Measurements from ENCODE around the gene ANKRD34A. TPM values are rescaled to one million over a fixed set of nuclear protein-coding genes. Genes with fewer than 3 reads are reported as not detected.

Gene ANKRD34A
- total and polyA plus RNA-seq, 2 of the 8 experiments (the other 6 are each of a cell fraction or from before 2014, with no cell fraction given) = 0.15 to 0.20 TPM

DNA sequence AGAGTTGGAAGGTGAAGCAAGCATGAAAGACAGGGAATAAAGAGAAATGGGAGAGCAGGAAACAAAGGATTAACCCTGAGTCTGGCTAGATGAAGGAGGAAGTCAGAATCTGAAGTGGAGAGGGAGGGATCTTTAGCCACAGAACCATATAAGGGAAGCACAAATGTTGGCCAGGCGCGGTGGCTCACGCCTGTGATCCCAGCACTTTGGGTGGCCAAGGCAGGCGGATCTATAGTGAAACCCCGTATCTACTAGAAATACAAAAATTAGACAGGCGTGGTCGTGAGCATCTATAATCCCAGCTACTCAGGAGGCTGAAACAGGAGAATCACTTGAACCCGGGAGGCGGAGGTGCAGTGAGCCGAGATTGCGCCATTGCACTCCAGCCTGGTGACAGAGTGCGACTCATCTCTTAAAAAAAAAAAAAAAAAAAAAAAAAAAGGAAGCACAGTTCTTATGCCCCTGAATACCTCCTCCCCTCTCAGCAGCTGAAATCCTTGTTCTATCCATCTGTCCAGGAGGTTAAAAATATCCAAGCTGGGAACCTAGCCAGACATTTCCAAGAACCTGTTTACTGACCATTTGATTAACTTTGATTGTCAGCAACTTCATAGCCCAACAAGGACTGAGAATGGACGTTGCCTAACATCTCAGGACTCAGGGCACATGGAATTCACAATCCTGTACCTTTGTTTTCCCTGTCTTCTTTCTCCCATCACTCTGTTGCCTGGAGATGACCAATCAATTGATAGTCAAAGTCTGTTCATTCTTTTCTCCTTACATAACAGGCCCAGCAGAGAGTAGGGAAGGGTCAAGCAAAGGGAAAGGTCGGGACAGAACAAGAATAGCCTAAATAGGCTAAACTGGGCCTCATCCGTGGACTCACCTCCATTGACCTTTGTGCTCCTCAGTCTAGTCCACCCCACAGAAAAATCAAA, 21.4 kb upstream of the ANKRD34A start:
- no peak for DNase-seq (ENCODE audit: low read depth in 1 of 2, low spot score in 2 of 2)
- no peak overlapping the region for H3K18ac ChIP-seq (ENCODE audit: extremely low read depth, low read length)
- no peaks in the 10 kb centered on the region for H4K20me1 ChIP-seq (replicated peaks in 1 of 2; ENCODE audit: control insufficient read depth in 1 of 2, insufficient read depth in 2 of 2, low read length in 2 of 2)
- H3K79me2 ChIP-seq (ENCODE audit: control insufficient read depth in 1 of 2, insufficient read depth in 2 of 2, low read length in 2 of 2) = no peaks in the 10 kb centered on the region
- no peak overlapping the region for H3K56ac ChIP-seq (replicated peaks; ENCODE audit: insufficient read length, low read depth, low read length)
- no peaks in the 10 kb centered on the region for H3K9me3 ChIP-seq (ENCODE audit: insufficient read depth in 2 of 2, low read depth in 1 of 2, low read length in 1 of 2)
- H4K8ac ChIP-seq (ENCODE audit: extremely low read depth, insufficient read depth, low read length) = no peak overlapping the region
- H3K4ac ChIP-seq (replicated peaks; ENCODE audit: insufficient read length, low read depth, low read length) = no peak overlapping the region
- no peaks in the 10 kb centered on the region for H3K27me3 ChIP-seq (replicated peaks in 1 of 4; ENCODE audit: control insufficient read depth in 3 of 4, extremely low read depth in 1 of 4, insufficient read depth in 3 of 4, low read length in 3 of 4)
- H3K4me3 ChIP-seq (ENCODE audit: extremely low read depth in 1 of 4, insufficient read depth in 2 of 4, low read depth in 3 of 4, low read length in 4 of 4) = no peak overlapping the region
- no peak overlapping the region for H3K4me2 ChIP-seq (ENCODE audit: insufficient read depth in 1 of 2, low read depth in 2 of 2, low read length in 2 of 2)
- POLR2A ChIA-PET (ENCODE audit: partially characterized antibody) = interaction anchor here (0.6 to 13.7 kb wide), 3 partner anchors 7 to 59 kb away, joined by 3 to 218 read pairs (median 6); partner anchors contain the start of genes RBM8A and TXNIP
- no peaks in the 10 kb centered on the region for H3K36me3 ChIP-seq (ENCODE audit: control insufficient read depth in 2 of 4, insufficient read depth in 4 of 4, low read length in 3 of 4)
- H2AK5ac ChIP-seq (ENCODE audit: low read depth, low read length) = no peak overlapping the region
- 86% methylated on average over 15 of the region's 15 CpGs; no CpG with 5 or more reads in 1 of the 2 experiments for WGBS, 2 experiments (ENCODE audit: extremely low coverage in 1 of 2, insufficient coverage in 1 of 2, insufficient read length in 1 of 2, insufficient replicate concordance in 2 of 2, low coverage in 1 of 2, low lambda C conversion rate in 2 of 2, missing lambda C conversion rate in 1 of 2)
- peak overlapping the region; percentile 89 for H2AFZ ChIP-seq (ENCODE audit: low read length)
- H2BK12ac ChIP-seq (ENCODE audit: low read depth, low read length) = 0 out of 2 replicates have a peak overlapping the region, but pooled peaks have one; percentile 72
- CTCF ChIA-PET (ENCODE audit: partially characterized antibody) = interaction anchor here (0.7 to 12.6 kb wide), 5 partner anchors 7 to 102 kb away, joined by 3 to 93 read pairs (median 5); no protein-coding TSS in a partner anchor
- H3K23me2 ChIP-seq (ENCODE audit: low read depth, low read length) = no peaks in the 10 kb centered on the region
- peaks cover 0 to 6% (median 3%) of the 10 kb centered on the region in 4 experiments; a peak in 6 of 7 replicates for H3K4me1 ChIP-seq (replicated peaks in 1 of 4; ENCODE audit: control insufficient read depth in 3 of 4, insufficient read depth in 4 of 4, low read length in 3 of 4)
- H3K23ac ChIP-seq (ENCODE audit: insufficient read length) = no peak overlapping the region
- H4K5ac ChIP-seq (ENCODE audit: insufficient read length, low read depth, low read length) = no peak overlapping the region
- H3K9ac ChIP-seq (replicated peaks in 1 of 4; ENCODE audit: extremely low read depth in 1 of 4, low read depth in 3 of 4, low read length in 3 of 4) = no peak overlapping the region
- H4K91ac ChIP-seq (replicated peaks; ENCODE audit: insufficient read length, low read length) = no peak overlapping the region
- H3K14ac ChIP-seq (ENCODE audit: insufficient read length) = no peak overlapping the region
- no peak overlapping the region for H2BK5ac ChIP-seq (ENCODE audit: low read depth, low read length)
- H3K79me1 ChIP-seq (ENCODE audit: low read depth, low read length) = no peaks in the 10 kb centered on the region
- no peak overlapping the region for H3K27ac ChIP-seq (ENCODE audit: low read depth, low read length)
- peak; percentile 16; the same call in 1 of the 2 replicates for TF ChIP-seq CEBPB (IDR thresholded peaks at IDR 0.05; ENCODE audit: low read depth, low read length)
- TF ChIP-seq SRF (IDR thresholded peaks at IDR 0.05; ENCODE audit: low read depth, low read length) = peak; percentile 54; the same call in 1 of the 2 replicates
- no peak for TF ChIP-seq CTCF (IDR thresholded peaks at IDR 0.05; ENCODE audit: control extremely low read depth in 1 of 3, insufficient read depth in 1 of 3, low read depth in 1 of 3, low read length in 3 of 3)
- no peak for TF ChIP-seq CTBP2 (IDR thresholded peaks at IDR 0.05; ENCODE audit: borderline replicate concordance, insufficient read depth, insufficient read length, low read length)
- no peak for FAIRE-seq
- H2BK20ac ChIP-seq (ENCODE audit: low read length) = no peak overlapping the region
- H2BK15ac ChIP-seq (ENCODE audit: low read length) = no peak overlapping the region
- H2BK120ac ChIP-seq (replicated peaks; ENCODE audit: low read depth, low read length) = no peak overlapping the region

Measured in H1 (cell line).